K562 (cell line): ENCODE data around the gene GNRHR. TPM values are rescaled to one million over a fixed set of nuclear protein-coding genes. Genes with fewer than 3 reads are reported as not detected.

Experiments used
- CEBPG ChIP-seq, 3 experiments: fragments of 200-800 bp in 1 of 3; sonication (Bioruptor generic) in 1 of 3; sonication (generic) in 1 of 3; formaldehyde crosslinking in 1 of 3; IDR thresholded peaks in 2 of 3; conservative IDR thresholded peaks in 1 of 3; 2 replicates each; pipeline versions ENCODE4 v1.6.1 to v1.8.0; 2016 to 2022; ENCODE audit warnings: missing compliant biosample characterization in 2 of 3, missing genetic modification characterization in 2 of 3, mild to moderate bottlenecking in 1 of 3, missing genetic modification reagents in 1 of 3
- CSDE1 ChIP-seq, 2 experiments: fragments of 450-650 bp; IDR thresholded peaks; 2 replicates each; pipeline ENCODE4 v1.6.1; 2016; ENCODE audit warnings: mild to moderate bottlenecking in 1 of 2
- EP400 ChIP-seq: fragments of 450-650 bp; IDR thresholded peaks from 2 replicates; pipeline ENCODE4 v1.6.1; 2017; ENCODE audit warnings: antibody characterized with exemption, mild to moderate bottlenecking, moderate library complexity
- ESRRB ChIP-seq: fragments of 250-450 bp; sonication (Bioruptor Pico); IDR thresholded peaks from 2 replicates; pipeline ENCODE4 v1.5.0; 2020; ENCODE audit warnings: mild to moderate bottlenecking, moderate library complexity, borderline replicate concordance
- FOXJ2 ChIP-seq: fragments of 200-800 bp; sonication (Bioruptor generic); IDR thresholded peaks from 2 replicates; pipeline ENCODE4 v1.6.1; 2016; ENCODE audit warnings: missing genetic modification characterization, missing compliant biosample characterization
- FOXM1 ChIP-seq, 2 experiments: fragments of 450-650 bp in 1 of 2; sonication (generic) in 1 of 2; formaldehyde crosslinking in 1 of 2; IDR thresholded peaks; 2 replicates each; pipeline versions ENCODE4 v1.6.1 to v1.9.0; 2017 to 2022; ENCODE audit warnings: low read depth in 2 of 2, mild to moderate bottlenecking in 2 of 2, missing genetic modification reagents in 1 of 2, moderate library complexity in 1 of 2
- PTRF ChIP-seq: fragments of 450-650 bp; IDR thresholded peaks from 2 replicates; pipeline ENCODE4 v1.6.1; 2016; ENCODE audit warnings: mild to moderate bottlenecking, missing genetic modification characterization, missing compliant biosample characterization
- RBM15 ChIP-seq: fragments of 200-400 bp; formaldehyde crosslinking; IDR thresholded peaks from 2 replicates; pipeline ENCODE4 v1.6.1; 2018; ENCODE audit warnings: mild to moderate bottlenecking, low read length, moderate library complexity; ENCODE audit not compliant: insufficient read depth
- RFX5 ChIP-seq: IDR thresholded peaks from 2 replicates; pipeline ENCODE4 v1.6.1; 2011; ENCODE audit warnings: low read depth, mild to moderate bottlenecking, improper control_type of control experiment, low read length
- TBP ChIP-seq: optimal IDR thresholded peaks from 2 replicates; pipeline ENCODE3; 2011; ENCODE audit warnings: low read depth, low read length, improper control_type of control experiment
- ZKSCAN8 ChIP-seq: fragments of 200-800 bp; sonication (Bioruptor generic); IDR thresholded peaks from 2 replicates; pipeline ENCODE4 v1.6.1; 2016; ENCODE audit warnings: missing genetic modification characterization, missing compliant biosample characterization
- ZNF143 ChIP-seq: sonication (generic); formaldehyde crosslinking; IDR thresholded peaks from 2 replicates; pipeline ENCODE4 v1.9.0; 2022; ENCODE audit warnings: mild to moderate bottlenecking, missing genetic modification reagents
- ZNF282 ChIP-seq: sonication (generic); formaldehyde crosslinking; IDR thresholded peaks from 2 replicates; pipeline ENCODE4 v1.8.1; 2023; ENCODE audit warnings: missing genetic modification reagents
- ZNF445 ChIP-seq: fragments of 250-450 bp; sonication (Bioruptor Pico); IDR thresholded peaks from 2 replicates; pipeline ENCODE4 v1.4.0; 2020; ENCODE audit warnings: low read depth, mild to moderate bottlenecking, moderate library complexity
- ZNF79 ChIP-seq: fragments of 250-450 bp; sonication (Bioruptor Pico); IDR thresholded peaks from 2 replicates; pipeline ENCODE4 v1.4.0; 2020; ENCODE audit warnings: low read depth, mild to moderate bottlenecking, moderate library complexity
- polyA plus RNA-seq, 8 experiments: library from polyadenylated mRNA; depleted of rRNA in 4 of 8; stranded (reverse) in 5 of 8; unstranded in 3 of 8; fragments of >200 nt; fragmentation: Nextera tagmentation in 2 of 8; fragmentation: Illumina TruSeq in 1 of 8; extraction: Ambion mirVana in 2 of 8; extraction: Trizol in 1 of 8; gene quantifications; 2 replicates each; pipeline versions ENCODE4 v1.2.1 to v1.2.3, GENCODE V29; 2011 to 2014; ENCODE audit warnings: inconsistent platforms in 1 of 8, missing spikeins in 1 of 8
- total RNA-seq, 7 experiments: library from RNA; depleted of rRNA in 6 of 7; stranded (reverse); fragments of >200 nt in 6 of 7; fragmentation: Illumina TruSeq in 2 of 7; extraction: Trizol in 2 of 7; gene quantifications; 2 replicates each; pipeline versions ENCODE4 v1.2.1 to v1.2.3, GENCODE V29; 2011 to 2021; ENCODE audit warnings: low replicate concordance in 1 of 7
- TF ChIP-seq, protein P1 (sequence below), 3 experiments: fragments of 200-800 bp in 1 of 3; fragments of 250-450 bp in 1 of 3; fragments of 450-650 bp in 1 of 3; sonication (Bioruptor Pico) in 1 of 3; sonication (Bioruptor generic) in 1 of 3; formaldehyde crosslinking in 1 of 3; IDR thresholded peaks; 2 replicates each; pipeline versions ENCODE4 v1.6.1 to v1.8.0; 2016 to 2022; ENCODE audit warnings: mild to moderate bottlenecking in 2 of 3, missing genetic modification characterization in 2 of 3, missing compliant biosample characterization in 1 of 3, moderate library complexity in 1 of 3

The GNRHR gene
- total and polyA plus RNA-seq, 9 of the 15 experiments (the other 6 are each of a cell fraction or from before 2014, with no cell fraction given), result 0.06 to 0.13 TPM; not detected in 7

DNA sequence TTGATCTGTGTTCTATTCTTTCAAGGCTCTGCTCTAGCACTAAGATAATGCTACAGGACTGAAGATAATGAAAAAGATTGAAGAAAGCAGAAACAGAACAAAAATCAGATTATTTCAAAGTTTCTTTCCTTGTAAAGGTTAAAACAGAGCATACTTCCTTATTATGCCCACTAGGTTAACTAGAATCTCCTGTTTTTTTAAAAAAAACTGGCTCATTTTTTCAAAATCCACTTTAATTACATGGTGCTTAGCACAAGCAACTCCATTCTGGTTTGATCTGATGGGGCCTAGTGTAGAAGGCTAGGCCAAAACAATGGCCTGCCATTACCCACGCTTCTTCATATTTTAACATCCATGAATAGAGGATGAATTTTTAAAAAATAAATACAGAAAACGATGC lies 52.0 kb downstream of the GNRHR start (continued):
- TF ChIP-seq, protein P1, sequence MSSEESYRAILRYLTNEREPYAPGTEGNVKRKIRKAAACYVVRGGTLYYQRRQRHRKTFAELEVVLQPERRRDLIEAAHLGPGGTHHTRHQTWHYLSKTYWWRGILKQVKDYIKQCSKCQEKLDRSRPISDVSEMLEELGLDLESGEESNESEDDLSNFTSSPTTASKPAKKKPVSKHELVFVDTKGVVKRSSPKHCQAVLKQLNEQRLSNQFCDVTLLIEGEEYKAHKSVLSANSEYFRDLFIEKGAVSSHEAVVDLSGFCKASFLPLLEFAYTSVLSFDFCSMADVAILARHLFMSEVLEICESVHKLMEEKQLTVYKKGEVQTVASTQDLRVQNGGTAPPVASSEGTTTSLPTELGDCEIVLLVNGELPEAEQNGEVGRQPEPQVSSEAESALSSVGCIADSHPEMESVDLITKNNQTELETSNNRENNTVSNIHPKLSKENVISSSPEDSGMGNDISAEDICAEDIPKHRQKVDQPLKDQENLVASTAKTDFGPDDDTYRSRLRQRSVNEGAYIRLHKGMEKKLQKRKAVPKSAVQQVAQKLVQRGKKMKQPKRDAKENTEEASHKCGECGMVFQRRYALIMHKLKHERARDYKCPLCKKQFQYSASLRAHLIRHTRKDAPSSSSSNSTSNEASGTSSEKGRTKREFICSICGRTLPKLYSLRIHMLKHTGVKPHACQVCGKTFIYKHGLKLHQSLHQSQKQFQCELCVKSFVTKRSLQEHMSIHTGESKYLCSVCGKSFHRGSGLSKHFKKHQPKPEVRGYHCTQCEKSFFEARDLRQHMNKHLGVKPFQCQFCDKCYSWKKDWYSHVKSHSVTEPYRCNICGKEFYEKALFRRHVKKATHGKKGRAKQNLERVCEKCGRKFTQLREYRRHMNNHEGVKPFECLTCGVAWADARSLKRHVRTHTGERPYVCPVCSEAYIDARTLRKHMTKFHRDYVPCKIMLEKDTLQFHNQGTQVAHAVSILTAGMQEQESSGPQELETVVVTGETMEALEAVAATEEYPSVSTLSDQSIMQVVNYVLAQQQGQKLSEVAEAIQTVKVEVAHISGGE (CRISPR knock-in tag; IDR thresholded peaks at IDR 0.05), result no peak
- TF ChIP-seq ZKSCAN8 (CRISPR knock-in tag), result 0 out of 2 replicates have a peak, but pooled peaks have one; percentile 46
- TF ChIP-seq CEBPG (CRISPR knock-in tag; IDR thresholded peaks at IDR 0.05), result no peak
- no peak for TF ChIP-seq CEBPG (tag; conservative IDR thresholded peaks at IDR 0.05 in 1 of 2, IDR thresholded peaks at IDR 0.05 in 1 of 2)
- no peak for TF ChIP-seq CSDE1 (IDR thresholded peaks at IDR 0.05)
- TF ChIP-seq ZNF79, result peak; percentile 77; the same call in 1 of the 2 replicates
- no peak for TF ChIP-seq TBP
- TF ChIP-seq FOXJ2 (tag), result 0 out of 2 replicates have a peak, but pooled peaks have one; percentile 37
- TF ChIP-seq PTRF (tag), result peak; percentile 83
- TF ChIP-seq ESRRB, result 0 out of 2 replicates have a peak, but pooled peaks have one; percentile 12
- no peak for TF ChIP-seq FOXM1 (IDR thresholded peaks at IDR 0.05; ENCODE audit: low read depth)
- no peak for TF ChIP-seq FOXM1 (CRISPR knock-in tag; IDR thresholded peaks at IDR 0.05; ENCODE audit: low read depth)
- TF ChIP-seq ZNF143, result no peak
- no peak for TF ChIP-seq RBM15
- no peak for TF ChIP-seq RFX5
- no peak for TF ChIP-seq EP400
- no peak for TF ChIP-seq ZNF282 (CRISPR knock-in tag)
- peak; percentile 80; the same call in 1 of the 2 replicates for TF ChIP-seq ZNF445 (CRISPR knock-in tag)
